ENCODE data around the gene LPP. TPM values are rescaled to one million over a fixed set of nuclear protein-coding genes. Genes with fewer than 3 reads are reported as not detected.

LPP gene
- total and polyA plus RNA-seq, 2 of the 4 experiments (the other 2 are of a cell fraction) = 16.0 to 130 TPM

DNA sequence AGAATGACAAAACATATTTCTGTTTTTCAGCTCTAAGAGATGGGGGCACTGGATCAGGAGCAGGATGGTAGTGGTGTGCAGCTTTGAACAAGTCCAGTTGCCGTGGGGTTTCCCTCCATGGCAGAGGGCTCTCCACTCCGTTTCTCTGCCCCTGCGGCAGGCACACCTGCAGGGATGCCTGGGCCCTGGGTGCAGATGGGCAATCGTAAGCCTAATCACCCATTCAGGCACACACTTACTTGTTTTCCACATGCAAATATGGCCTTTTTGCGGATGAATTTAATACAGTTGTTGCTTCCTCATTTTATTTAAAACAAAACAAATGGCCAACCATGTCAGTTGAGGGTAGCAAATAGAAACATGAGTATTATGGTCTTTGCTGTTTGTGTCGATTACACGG, 85.1 kb downstream of the LPP start:
- H3K9me1 ChIP-seq (ENCODE audit: insufficient read depth, low read length) = peaks cover 31% of the 10 kb centered on the region
- no peak overlapping the region for H2AFZ ChIP-seq (replicated peaks; ENCODE audit: low read length, poor library complexity)
- no peak overlapping the region for H3K4ac ChIP-seq (ENCODE audit: low read depth, low read length)
- ChIA-PET POLR2A (ENCODE audit: unreplicated experiment) (no interaction called here), CTCF (no interaction called here)
- no peak overlapping the region for H3K14ac ChIP-seq (replicated peaks; ENCODE audit: low read depth, low read length)
- no peak overlapping the region for H2AK5ac ChIP-seq (ENCODE audit: low read depth, low read length)
- DNase-seq = no peak
- no peak overlapping the region for H3K23ac ChIP-seq (ENCODE audit: low read depth, low read length)
- no peak overlapping the region for H3K56ac ChIP-seq (ENCODE audit: extremely low read depth, insufficient read depth, low read length)
- no peak overlapping the region for H2BK5ac ChIP-seq (ENCODE audit: low read depth, low read length, poor library complexity, severe bottlenecking)
- H3K9me3 ChIP-seq (ENCODE audit: control insufficient read depth, insufficient read depth, low read length) = no peaks in the 10 kb centered on the region
- H4K20me1 ChIP-seq (ENCODE audit: insufficient read depth, low read length) = peaks cover 76% of the 10 kb centered on the region
- TF ChIP-seq, protein P1, sequence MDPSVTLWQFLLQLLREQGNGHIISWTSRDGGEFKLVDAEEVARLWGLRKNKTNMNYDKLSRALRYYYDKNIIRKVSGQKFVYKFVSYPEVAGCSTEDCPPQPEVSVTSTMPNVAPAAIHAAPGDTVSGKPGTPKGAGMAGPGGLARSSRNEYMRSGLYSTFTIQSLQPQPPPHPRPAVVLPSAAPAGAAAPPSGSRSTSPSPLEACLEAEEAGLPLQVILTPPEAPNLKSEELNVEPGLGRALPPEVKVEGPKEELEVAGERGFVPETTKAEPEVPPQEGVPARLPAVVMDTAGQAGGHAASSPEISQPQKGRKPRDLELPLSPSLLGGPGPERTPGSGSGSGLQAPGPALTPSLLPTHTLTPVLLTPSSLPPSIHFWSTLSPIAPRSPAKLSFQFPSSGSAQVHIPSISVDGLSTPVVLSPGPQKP (IDR thresholded peaks at IDR 0.05; ENCODE audit: borderline replicate concordance, low read depth, low read length) = no peak
- no peak for TF ChIP-seq RFX5 (IDR thresholded peaks at IDR 0.05; ENCODE audit: low read depth, low read length)
- TF ChIP-seq FOS (IDR thresholded peaks at IDR 0.05; ENCODE audit: low read depth, low read length) = no peak
- no peak for TF ChIP-seq BHLHE40 (IDR thresholded peaks at IDR 0.05; ENCODE audit: low read depth, low read length)
- TF ChIP-seq RAD21 (IDR thresholded peaks at IDR 0.05; ENCODE audit: low read length) = no peak
- TF ChIP-seq POLR2A (IDR thresholded peaks at IDR 0.05; ENCODE audit: low read depth, low read length) = no peak
- TF ChIP-seq SMC3 (IDR thresholded peaks at IDR 0.05; ENCODE audit: low read depth, low read length) = no peak
- TF ChIP-seq RCOR1 (IDR thresholded peaks at IDR 0.05; ENCODE audit: insufficient replicate concordance, low read length) = no peak
- no peak for TF ChIP-seq MAFK (IDR thresholded peaks at IDR 0.05; ENCODE audit: low read depth, low read length)
- no peak for TF ChIP-seq MAZ (IDR thresholded peaks at IDR 0.05; ENCODE audit: borderline replicate concordance, low read depth, low read length)
- TF ChIP-seq CHD1 (IDR thresholded peaks at IDR 0.05; ENCODE audit: low read depth, low read length) = no peak
- TF ChIP-seq NFE2L2 (IDR thresholded peaks at IDR 0.05; ENCODE audit: low read depth, low read length) = no peak
- TF ChIP-seq, protein P2, sequence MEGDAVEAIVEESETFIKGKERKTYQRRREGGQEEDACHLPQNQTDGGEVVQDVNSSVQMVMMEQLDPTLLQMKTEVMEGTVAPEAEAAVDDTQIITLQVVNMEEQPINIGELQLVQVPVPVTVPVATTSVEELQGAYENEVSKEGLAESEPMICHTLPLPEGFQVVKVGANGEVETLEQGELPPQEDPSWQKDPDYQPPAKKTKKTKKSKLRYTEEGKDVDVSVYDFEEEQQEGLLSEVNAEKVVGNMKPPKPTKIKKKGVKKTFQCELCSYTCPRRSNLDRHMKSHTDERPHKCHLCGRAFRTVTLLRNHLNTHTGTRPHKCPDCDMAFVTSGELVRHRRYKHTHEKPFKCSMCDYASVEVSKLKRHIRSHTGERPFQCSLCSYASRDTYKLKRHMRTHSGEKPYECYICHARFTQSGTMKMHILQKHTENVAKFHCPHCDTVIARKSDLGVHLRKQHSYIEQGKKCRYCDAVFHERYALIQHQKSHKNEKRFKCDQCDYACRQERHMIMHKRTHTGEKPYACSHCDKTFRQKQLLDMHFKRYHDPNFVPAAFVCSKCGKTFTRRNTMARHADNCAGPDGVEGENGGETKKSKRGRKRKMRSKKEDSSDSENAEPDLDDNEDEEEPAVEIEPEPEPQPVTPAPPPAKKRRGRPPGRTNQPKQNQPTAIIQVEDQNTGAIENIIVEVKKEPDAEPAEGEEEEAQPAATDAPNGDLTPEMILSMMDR (conservative IDR thresholded peaks at IDR 0.05; ENCODE audit: low read depth, low read length) = no peak
- TF ChIP-seq, protein P3, sequence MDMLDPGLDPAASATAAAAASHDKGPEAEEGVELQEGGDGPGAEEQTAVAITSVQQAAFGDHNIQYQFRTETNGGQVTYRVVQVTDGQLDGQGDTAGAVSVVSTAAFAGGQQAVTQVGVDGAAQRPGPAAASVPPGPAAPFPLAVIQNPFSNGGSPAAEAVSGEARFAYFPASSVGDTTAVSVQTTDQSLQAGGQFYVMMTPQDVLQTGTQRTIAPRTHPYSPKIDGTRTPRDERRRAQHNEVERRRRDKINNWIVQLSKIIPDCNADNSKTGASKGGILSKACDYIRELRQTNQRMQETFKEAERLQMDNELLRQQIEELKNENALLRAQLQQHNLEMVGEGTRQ (IDR thresholded peaks at IDR 0.05; ENCODE audit: low read depth, low read length) = no peak
- no peak for TF ChIP-seq CEBPB (IDR thresholded peaks at IDR 0.05; ENCODE audit: low read depth, low read length)
- no peak for ATAC-seq (ENCODE audit: low read depth)
- no peaks in the 10 kb centered on the region for H3K27me3 ChIP-seq (ENCODE audit: control insufficient read depth, insufficient read depth, low read length)
- no peak overlapping the region for H2BK120ac ChIP-seq (ENCODE audit: low read depth, low read length)
- H3K36me3 ChIP-seq (ENCODE audit: control insufficient read depth, insufficient read depth, low read length) = peaks cover 2% of the 10 kb centered on the region; the same call in 1 of the 2 replicates
- H3K4me2 ChIP-seq (ENCODE audit: low read depth, low read length) = no peak overlapping the region
- no peak overlapping the region for H4K8ac ChIP-seq (ENCODE audit: low read depth in 2 of 2, low read length in 2 of 2)
- H2AK9ac ChIP-seq (replicated peaks; ENCODE audit: low read depth, low read length, poor library complexity) = no peak overlapping the region
- WGBS, 2 experiments (ENCODE audit: extremely low coverage in 2 of 2, insufficient read length in 1 of 2) = no CpG with 5 or more reads among the region's 7 CpGs
- H3K9ac ChIP-seq (ENCODE audit: low read depth, low read length) = no peak overlapping the region
- H3K79me1 ChIP-seq (ENCODE audit: low read depth in 1 of 2, low read length in 2 of 2) = peaks cover 40 to 89% of the 10 kb centered on the region in 2 experiments
- no peak overlapping the region for H3K27ac ChIP-seq (ENCODE audit: insufficient read depth, low read length)
- no peak overlapping the region for H4K5ac ChIP-seq (ENCODE audit: low read depth, low read length)
- BruUV-seq (replicated peaks) = no TSS peak
- H2BK15ac ChIP-seq (ENCODE audit: low read depth, low read length) = no peak overlapping the region
- H3K4me1 ChIP-seq (ENCODE audit: control insufficient read depth, insufficient read depth, low read length) = peaks cover 23% of the 10 kb centered on the region
- in situ Hi-C loops (cut with MboI; ENCODE audit: low sequenced_read_pairs) (no loop called here), intact Hi-C loops (cut with micrococcal nuclease) (no loop called here), dilution Hi-C loops (cut with HindIII; ENCODE audit: low sequenced_read_pairs, unreplicated experiment) (no loop called here)
- no peak overlapping the region for H3K18ac ChIP-seq (ENCODE audit: low read depth, low read length)
- no peak overlapping the region for H2BK20ac ChIP-seq (ENCODE audit: low read depth, low read length)
- H4K91ac ChIP-seq (ENCODE audit: insufficient read depth, low read depth, low read length) = no peak overlapping the region
- H3K4me3 ChIP-seq (ENCODE audit: insufficient read depth, low read depth, low read length) = no peak overlapping the region
